Psoas muscle (tissue), 8 donors: ENCODE results near the gene JMJD4. TPM values are rescaled to one million over a fixed set of nuclear protein-coding genes. Genes with fewer than 3 reads are reported as not detected.
"Not testable (repeated sequence)": the region's sequence is repeated elsewhere in the genome, so short reads cannot be mapped to it uniquely, and the experiment has no call there.

Experiments used
- ATAC-seq, 4 donors: fragments of 200-7000 bp; cut with Tn5 transposase; one replicate each; pipeline ENCODE4 v1.9.1; 2020; ENCODE audit warnings: moderate library complexity in 3 of 4, mild to moderate bottlenecking in 2 of 4
- DNase-seq, 2 donors: peaks; one replicate each; pipeline ENCODE4 v3.0.0-alpha.2; 2020
- H3K27ac ChIP-seq: fragments of 200-600 bp; one replicate; pipeline ENCODE4 v1.8.0; 2022
- H3K27me3 ChIP-seq, 3 donors: fragments of 200-600 bp in 1 of 3; one replicate each; pipeline versions ENCODE4 v1.6.1 to v1.8.0; 2013 to 2022; ENCODE audit warnings: low read length in 2 of 3, mild to moderate bottlenecking in 2 of 3, moderate library complexity in 1 of 3; ENCODE audit not compliant: insufficient read depth in 3 of 3
- H3K36me3 ChIP-seq, 2 donors: fragments of 200-600 bp in 1 of 2; one replicate each; pipeline versions ENCODE4 v1.6.1 to v1.8.0; 2013 to 2022; ENCODE audit warnings: low read depth in 1 of 2, mild to moderate bottlenecking in 1 of 2, moderate library complexity in 1 of 2; ENCODE audit not compliant: insufficient read depth in 1 of 2
- H3K4me1 ChIP-seq: fragments of 200-600 bp; one replicate; pipeline ENCODE4 v1.8.0; 2022
- H3K4me3 ChIP-seq: fragments of 200-600 bp; one replicate; pipeline ENCODE4 v1.8.0; 2022; ENCODE audit warnings: mild to moderate bottlenecking
- H3K9me3 ChIP-seq: fragments of 200-600 bp; one replicate; pipeline ENCODE4 v1.8.0; 2022
- WGBS, 3 donors: extraction: QIAGEN DNeasy Blood & Tissue Kit; methylation state at CpG; one replicate each; pipeline versions ENCODE4 v1.1.6 to v1.1.7; 2013; 5-methylcytosine and 5-hydroxymethylcytosine counted together
- intact Hi-C, 2 donors: fragments of 100-400 bp; cut with DNase I; formaldehyde crosslinking; loops; one replicate each; pipeline versions ENCODE4 v1.11.0 to v1.14.2; 2022
- polyA plus RNA-seq, 3 donors: library from polyadenylated mRNA; stranded (reverse); fragments of 200-250 nt; gene quantifications; one replicate each; pipeline ENCODE4 v1.2.3, GENCODE V29; 2013
- total RNA-seq, 4 donors: library from RNA; stranded (reverse); fragmentation: NEBNext Ultra II Directional in 2 of 4; extraction: Animal tissue kit (Norgen Biotek cat#: 25700) in 2 of 4; gene quantifications; one replicate each; pipeline versions ENCODE4 v1.2.1 to v1.2.4, GENCODE V29; 2021 to 2023
- TF ChIP-seq, protein P1 (sequence below): fragments of 200-600 bp; IDR thresholded peaks from one replicate; pipeline ENCODE4 v1.8.0; 2022; ENCODE audit warnings: antibody characterized with exemption
- donor health status: healthy with polysubstance abuse.
- donor health status: DM: no; HTN: no; CAD: no; lungs with moderate emphysema.
- donor health status: Bipolar disorder and iron deficiency.
- donor health status: healthy.
- donor health status: DM: yes; HTN: yes; CAD: no.
- donor health status: DM: no; HTN: no; CAD: no.
- donor health status: DM: no; HTN: no; CAD: no.
- donor health status: DM: yes; HTN: yes; CAD: no.

Gene JMJD4
- total and polyA plus RNA-seq, 7 donors: 9.0 to 20.5 (median 15.3) TPM

- no peaks in the 10 kb centered on the region for H3K27me3 ChIP-seq
- WGBS, 3 donors: 68 to 82% (median 75%) methylated on average over 1 of the region's 1 CpG
- H3K9me3 ChIP-seq: no peaks in the 10 kb centered on the region
- H3K36me3 ChIP-seq: no peaks in the 10 kb centered on the region
- no peak overlapping the region for H3K27ac ChIP-seq
- H3K4me1 ChIP-seq: no peaks in the 10 kb centered on the region
- TF ChIP-seq, protein P1, sequence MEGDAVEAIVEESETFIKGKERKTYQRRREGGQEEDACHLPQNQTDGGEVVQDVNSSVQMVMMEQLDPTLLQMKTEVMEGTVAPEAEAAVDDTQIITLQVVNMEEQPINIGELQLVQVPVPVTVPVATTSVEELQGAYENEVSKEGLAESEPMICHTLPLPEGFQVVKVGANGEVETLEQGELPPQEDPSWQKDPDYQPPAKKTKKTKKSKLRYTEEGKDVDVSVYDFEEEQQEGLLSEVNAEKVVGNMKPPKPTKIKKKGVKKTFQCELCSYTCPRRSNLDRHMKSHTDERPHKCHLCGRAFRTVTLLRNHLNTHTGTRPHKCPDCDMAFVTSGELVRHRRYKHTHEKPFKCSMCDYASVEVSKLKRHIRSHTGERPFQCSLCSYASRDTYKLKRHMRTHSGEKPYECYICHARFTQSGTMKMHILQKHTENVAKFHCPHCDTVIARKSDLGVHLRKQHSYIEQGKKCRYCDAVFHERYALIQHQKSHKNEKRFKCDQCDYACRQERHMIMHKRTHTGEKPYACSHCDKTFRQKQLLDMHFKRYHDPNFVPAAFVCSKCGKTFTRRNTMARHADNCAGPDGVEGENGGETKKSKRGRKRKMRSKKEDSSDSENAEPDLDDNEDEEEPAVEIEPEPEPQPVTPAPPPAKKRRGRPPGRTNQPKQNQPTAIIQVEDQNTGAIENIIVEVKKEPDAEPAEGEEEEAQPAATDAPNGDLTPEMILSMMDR: no peak
- no peak for ATAC-seq
- DNase-seq: no peak
- intact Hi-C loops: no loop called here
- H3K4me3 ChIP-seq: no peak overlapping the region
Measured at GRCh38 chr1:227709451-227709850, 25.7 kb downstream of the JMJD4 start.

GRCh38 chr1:227707846-227708245 is 27.3 kb downstream of the JMJD4 start:
- Histone ChIP-seq H3K4me3 (no peak overlapping the region), H3K36me3 (no peaks in the 10 kb centered on the region), H3K9me3 (no peaks in the 10 kb centered on the region), H3K27me3 (no peaks in the 10 kb centered on the region), H3K27ac (no peak overlapping the region), H3K4me1 (no peaks in the 10 kb centered on the region)
- intact Hi-C loops: no loop called here
- TF ChIP-seq, protein P1: no peak
- ATAC-seq (no peak), DNase-seq (no peak)
- WGBS, 3 donors: 26 to 55% (median 47%) methylated on average over 1 of the region's 1 CpG

GRCh38 chr1:227701631-227702030 is 33.5 kb downstream of the JMJD4 start:
- H3K27me3 ChIP-seq, H3K27ac ChIP-seq, H3K4me1 ChIP-seq, intact Hi-C loops, H3K36me3 ChIP-seq, DNase-seq, ATAC-seq, H3K4me3 ChIP-seq: not testable (repeated sequence)
- 72 to 90% (median 82%) methylated on average over 1 of the region's 1 CpG for WGBS, 3 donors
- H3K9me3 ChIP-seq: peaks cover 18% of the 10 kb centered on the region

DNA sequence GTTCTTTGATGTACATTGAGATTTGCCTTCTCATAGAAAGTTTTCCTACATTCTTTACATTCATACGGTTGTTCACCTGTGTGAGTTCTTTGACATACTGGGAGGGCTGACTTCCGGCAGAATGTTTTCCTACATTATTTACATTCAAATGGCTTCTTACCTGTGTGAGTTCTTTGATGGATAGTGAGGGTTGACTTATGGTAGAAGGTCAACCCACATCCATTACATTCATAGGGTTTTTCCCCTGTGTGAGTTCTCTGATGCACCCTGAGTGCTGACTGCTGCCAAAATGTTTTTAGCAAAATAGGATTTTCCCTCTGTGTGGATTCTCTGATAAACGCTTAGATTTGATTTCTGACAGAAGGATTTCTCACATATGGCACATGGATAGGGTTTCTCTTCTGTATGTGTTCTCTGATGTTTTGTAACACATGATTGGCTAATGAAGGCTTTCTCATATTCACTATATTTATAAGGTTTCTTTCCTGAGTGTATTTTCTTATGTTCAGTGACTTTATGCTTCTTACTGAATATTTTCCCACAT is 37.7 kb downstream of the JMJD4 start:
- Histone ChIP-seq H3K9me3 (peaks cover 24% of the 10 kb centered on the region), H3K36me3 (no peaks in the 10 kb centered on the region), H3K4me3 (no peak overlapping the region), H3K4me1 (no peaks in the 10 kb centered on the region), H3K27me3 (no peaks in the 10 kb centered on the region), H3K27ac (no peak overlapping the region)
- TF ChIP-seq, protein P1: no peak
- DNase-seq (no peak), ATAC-seq (no peak)
- 83 to 92% (median 84%) methylated on average over 3 of the region's 3 CpGs for WGBS, 3 donors
- intact Hi-C loops: no loop called here

DNA sequence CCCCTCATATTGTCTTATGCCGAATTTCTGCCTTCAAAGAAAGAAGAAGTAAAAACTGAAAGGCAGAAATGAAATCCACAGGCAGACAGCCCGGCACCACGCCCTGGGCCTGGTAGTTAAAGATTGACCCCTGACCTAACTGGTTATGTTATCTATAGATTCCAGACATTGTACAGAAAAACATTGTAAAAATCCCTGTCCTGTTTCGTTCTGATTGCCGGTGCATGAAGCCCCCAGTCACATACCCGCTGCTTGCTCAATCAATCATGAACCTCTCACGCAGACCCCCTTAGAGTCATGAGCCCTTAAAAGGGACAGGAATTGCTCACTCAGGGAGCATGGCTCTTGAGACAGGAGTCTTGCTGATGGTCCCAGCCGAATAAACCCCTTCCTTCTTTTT is 49.3 kb downstream of the JMJD4 start:
- H3K4me3 ChIP-seq: no peak overlapping the region
- intact Hi-C loops: no loop called here
- H3K4me1 ChIP-seq: no peaks in the 10 kb centered on the region
- H3K36me3 ChIP-seq: no peaks in the 10 kb centered on the region
- DNase-seq: no peak
- 79 to 85% (median 80%) methylated on average over 8 of the region's 8 CpGs for WGBS, 3 donors
- no peaks in the 10 kb centered on the region for H3K27me3 ChIP-seq
- TF ChIP-seq, protein P1: no peak
- ATAC-seq: no peak
- H3K27ac ChIP-seq: no peak overlapping the region
- H3K9me3 ChIP-seq: peaks cover 43% of the 10 kb centered on the region

Other genes with a start within 250 kb of the JMJD4 start
- 1 to 10 TPM; 3.0 to 5.0 (median 4.2) TPM for gene ZNF678, start 171.7 kb downstream of the JMJD4 start, total RNA-seq
- 1 to 10 TPM; 1.2 to 2.6 (median 2.1) TPM for gene ZNF678, start 171.7 kb downstream of the JMJD4 start, polyA plus RNA-seq
- 10 to 100 TPM; 19.6 to 40.5 (median 31.5) TPM for gene SNAP47, start 133 bp upstream of the JMJD4 start, total RNA-seq
- 10 to 100 TPM; 17.9 to 26.6 (median 20.4) TPM for gene SNAP47, start 133 bp upstream of the JMJD4 start, polyA plus RNA-seq
- gene PRSS38, start 80.4 kb upstream of the JMJD4 start, total RNA-seq: not detected
- not detected for gene PRSS38, start 80.4 kb upstream of the JMJD4 start, polyA plus RNA-seq
- gene WNT9A, start 212.6 kb upstream of the JMJD4 start, total RNA-seq: 10 to 100 TPM in 3 of 4 donors, 1 to 10 TPM in 1; 7.6 to 49.7 (median 23.1) TPM
- gene WNT9A, start 212.6 kb upstream of the JMJD4 start, polyA plus RNA-seq: 10 to 100 TPM in 2 of 3 donors, 1 to 10 TPM in 1; 7.9 to 25.8 (median 18.1) TPM